DND-41 (cell line): ENCODE measurements around the gene CFAP251.
A peak's percentile ranks its signal among the peaks of the same experiment; 100 is the strongest.

Experiments
- ATAC-seq: fragments of 200-7000 bp; cut with Tn5 transposase; 3 replicates; pipeline ENCODE4 v1.9.1; 2021; ENCODE audit warnings: low read depth; ENCODE audit not compliant: insufficient read depth
- DNase-seq: peaks from one replicate; pipeline ENCODE4 v3.0.0-alpha.2; 2020
- H2AFZ ChIP-seq: 2 replicates; pipeline ENCODE4 v1.6.0; 2012; ENCODE audit warnings: low read depth, low read length
- H3K27ac ChIP-seq: 2 replicates; pipeline ENCODE4 v1.5.1; 2012; ENCODE audit warnings: low read length, inconsistent platforms
- H3K27me3 ChIP-seq: fragments of 200-600 bp; sonication (generic); 2 replicates; pipeline ENCODE4 v1.6.0; 2012; ENCODE audit warnings: low read length, mild to moderate bottlenecking, inconsistent platforms; ENCODE audit not compliant: insufficient read depth, poor library complexity
- H3K36me3 ChIP-seq: 2 replicates; pipeline ENCODE4 v1.5.1; 2012; ENCODE audit warnings: low read length, inconsistent platforms; ENCODE audit not compliant: insufficient read depth
- H3K4me1 ChIP-seq: 2 replicates; pipeline ENCODE4 v1.5.1; 2012; ENCODE audit warnings: mild to moderate bottlenecking, low read length; ENCODE audit not compliant: insufficient read depth
- H3K4me2 ChIP-seq: 2 replicates; pipeline ENCODE4 v1.6.0; 2012; ENCODE audit warnings: mild to moderate bottlenecking, moderate library complexity, low read length, inconsistent platforms; ENCODE audit not compliant: insufficient read depth
- H3K4me3 ChIP-seq, 2 experiments: fragments of 200-600 bp in 1 of 2; shearing (Covaris generic) in 1 of 2; 2 replicates each; pipeline ENCODE4 v1.5.1; 2012 to 2016; ENCODE audit warnings: inconsistent platforms in 2 of 2, low read length in 2 of 2, mild to moderate bottlenecking in 2 of 2, low read depth in 1 of 2, moderate library complexity in 1 of 2
- H3K79me2 ChIP-seq: 2 replicates; pipeline ENCODE4 v1.6.0; 2012; ENCODE audit warnings: low read length, inconsistent platforms; ENCODE audit not compliant: insufficient read depth
- H3K9ac ChIP-seq: 2 replicates; pipeline ENCODE4 v1.6.0; 2012; ENCODE audit warnings: low read depth, mild to moderate bottlenecking, inconsistent platforms, low read length, moderate library complexity
- H3K9me3 ChIP-seq: 2 replicates; pipeline ENCODE4 v1.5.1; 2012; ENCODE audit warnings: low read length, moderate library complexity, mild to moderate bottlenecking, inconsistent platforms; ENCODE audit not compliant: insufficient read depth, severe bottlenecking
- H4K20me1 ChIP-seq: 2 replicates; pipeline ENCODE4 v1.6.0; 2012; ENCODE audit warnings: low read length; ENCODE audit not compliant: insufficient read depth
- CTCF ChIP-seq: IDR thresholded peaks from 2 replicates; pipeline ENCODE4 v1.5.1; 2012; ENCODE audit warnings: borderline replicate concordance, low read length, moderate library complexity, mild to moderate bottlenecking; ENCODE audit not compliant: poor library complexity, severe bottlenecking; ENCODE audit errors: extremely low read depth
- EZH2 ChIP-seq: IDR thresholded peaks from 3 replicates; pipeline ENCODE4 v1.6.1; 2012; ENCODE audit warnings: borderline replicate concordance, low read depth, mild to moderate bottlenecking, moderate library complexity, low read length, inconsistent platforms; ENCODE audit not compliant: severe bottlenecking

CFAP251 gene

GRCh38 chr12:121911824-121912585 is 6.4 kb upstream of the CFAP251 start:
- Histone ChIP-seq H2AFZ (no peak overlapping the region), H3K4me2 (no peak overlapping the region), H3K9me3 (no peaks in the 10 kb centered on the region), H3K4me1 (no peaks in the 10 kb centered on the region), H4K20me1 (no peaks in the 10 kb centered on the region), H3K9ac (no peak overlapping the region), H3K4me3 (no peak overlapping the region), H3K27me3 (no peaks in the 10 kb centered on the region), H3K79me2 (peaks cover 5% of the 10 kb centered on the region), H3K36me3 (peaks cover 64% of the 10 kb centered on the region), H3K27ac (no peak overlapping the region)
- no peak for ATAC-seq
- no peak for DNase-seq
- no peak for TF ChIP-seq EZH2
- TF ChIP-seq CTCF, result no peak

GRCh38 chr12:121915841-121916321 is 2.5 kb upstream of the CFAP251 start:
- Histone ChIP-seq H3K4me1 (peaks cover 14% of the 10 kb centered on the region), H3K27me3 (no peaks in the 10 kb centered on the region), H3K4me3 (no peak overlapping the region), H3K27ac (no peak overlapping the region), H3K79me2 (peaks cover 3% of the 10 kb centered on the region; the same call in 1 of the 2 replicates), H3K9ac (no peak overlapping the region), H3K4me2 (no peak overlapping the region), H3K9me3 (no peaks in the 10 kb centered on the region), H3K36me3 (peaks cover 48% of the 10 kb centered on the region), H2AFZ (no peak overlapping the region), H4K20me1 (no peaks in the 10 kb centered on the region)
- DNase-seq, result no peak
- ATAC-seq, result no peak
- TF ChIP-seq CTCF, result no peak
- no peak for TF ChIP-seq EZH2

GRCh38 chr12:121916719-121917118 is 1.7 kb upstream of the CFAP251 start:
- peaks cover 42% of the 10 kb centered on the region for H3K36me3 ChIP-seq
- no peaks in the 10 kb centered on the region for H3K9me3 ChIP-seq
- no peaks in the 10 kb centered on the region for H4K20me1 ChIP-seq
- H3K79me2 ChIP-seq, result peaks cover 3% of the 10 kb centered on the region; the same call in 1 of the 2 replicates
- ATAC-seq, result no peak
- no peak overlapping the region for H3K4me3 ChIP-seq
- no peak overlapping the region for H2AFZ ChIP-seq
- H3K4me2 ChIP-seq, result no peak overlapping the region
- H3K27me3 ChIP-seq, result no peaks in the 10 kb centered on the region
- H3K9ac ChIP-seq, result no peak overlapping the region
- peak; percentile 22 for DNase-seq
- peaks cover 14% of the 10 kb centered on the region for H3K4me1 ChIP-seq
- TF ChIP-seq CTCF (peak; percentile 51), EZH2 (no peak)
- no peak overlapping the region; the same call in 1 of the 2 replicates for H3K27ac ChIP-seq
